KOPT-K1 (cell line): Measurements from ENCODE around the gene PCK1.

ENCODE experiments used
- H3K27ac ChIP-seq: fragments of 200-600 bp; sonication (generic); 2 replicates; pipeline ENCODE4 v1.5.1; 2016; ENCODE audit warnings: antibody characterized with exemption, mild to moderate bottlenecking, low read depth, low read length; ENCODE audit not compliant: poor library complexity, severe bottlenecking
- H3K36me3 ChIP-seq: fragments of 200-600 bp; sonication (generic); 2 replicates; pipeline ENCODE4 v1.5.1; 2017; ENCODE audit warnings: antibody characterized with exemption, mild to moderate bottlenecking, low read length, moderate library complexity; ENCODE audit not compliant: insufficient read depth
- H3K9me3 ChIP-seq: fragments of 200-600 bp; sonication (generic); 2 replicates; pipeline ENCODE4 v1.5.1; 2017; ENCODE audit warnings: antibody characterized with exemption, low read length, mild to moderate bottlenecking; ENCODE audit not compliant: insufficient read depth, poor library complexity, severe bottlenecking

Gene PCK1

DNA sequence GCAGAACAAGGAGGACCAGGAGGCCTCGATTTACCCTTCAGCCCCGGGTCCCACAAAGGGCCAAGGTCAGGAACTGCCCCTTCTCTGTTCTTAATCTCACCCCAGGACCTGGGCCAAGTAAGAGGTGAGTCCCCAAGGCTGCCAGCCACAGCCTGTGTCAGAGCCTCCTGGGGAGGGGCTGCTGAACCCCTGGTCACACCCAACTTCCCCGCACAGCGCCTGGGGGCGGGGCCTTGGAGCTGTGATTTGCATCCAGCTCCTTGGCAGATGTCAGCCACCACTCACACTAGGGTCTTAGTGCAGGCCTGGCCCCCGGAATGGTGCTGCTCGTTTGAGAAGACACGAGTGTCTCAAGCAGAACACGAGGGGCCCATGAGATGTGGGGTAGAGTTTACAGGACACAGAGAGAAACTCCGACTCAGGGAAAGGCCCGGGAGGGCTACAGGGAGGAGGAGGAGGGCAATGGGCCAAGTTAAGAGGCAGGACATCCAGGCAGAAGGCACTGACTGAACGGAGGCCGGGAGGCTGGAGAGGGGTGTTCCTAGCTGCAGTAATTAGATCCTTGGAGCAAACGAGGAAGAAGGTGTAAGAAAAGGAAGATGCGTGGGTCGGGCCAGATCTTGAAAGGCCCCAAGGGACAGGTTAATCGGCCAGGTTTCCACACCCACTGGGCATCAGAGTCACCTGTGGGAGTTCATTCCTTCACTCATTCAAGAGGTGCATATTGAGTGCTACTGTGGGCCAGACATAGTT, 32.4 kb downstream of the PCK1 start:
- H3K27ac ChIP-seq = no peak overlapping the region
- H3K9me3 ChIP-seq = no peaks in the 10 kb centered on the region
- no peaks in the 10 kb centered on the region for H3K36me3 ChIP-seq

DNA sequence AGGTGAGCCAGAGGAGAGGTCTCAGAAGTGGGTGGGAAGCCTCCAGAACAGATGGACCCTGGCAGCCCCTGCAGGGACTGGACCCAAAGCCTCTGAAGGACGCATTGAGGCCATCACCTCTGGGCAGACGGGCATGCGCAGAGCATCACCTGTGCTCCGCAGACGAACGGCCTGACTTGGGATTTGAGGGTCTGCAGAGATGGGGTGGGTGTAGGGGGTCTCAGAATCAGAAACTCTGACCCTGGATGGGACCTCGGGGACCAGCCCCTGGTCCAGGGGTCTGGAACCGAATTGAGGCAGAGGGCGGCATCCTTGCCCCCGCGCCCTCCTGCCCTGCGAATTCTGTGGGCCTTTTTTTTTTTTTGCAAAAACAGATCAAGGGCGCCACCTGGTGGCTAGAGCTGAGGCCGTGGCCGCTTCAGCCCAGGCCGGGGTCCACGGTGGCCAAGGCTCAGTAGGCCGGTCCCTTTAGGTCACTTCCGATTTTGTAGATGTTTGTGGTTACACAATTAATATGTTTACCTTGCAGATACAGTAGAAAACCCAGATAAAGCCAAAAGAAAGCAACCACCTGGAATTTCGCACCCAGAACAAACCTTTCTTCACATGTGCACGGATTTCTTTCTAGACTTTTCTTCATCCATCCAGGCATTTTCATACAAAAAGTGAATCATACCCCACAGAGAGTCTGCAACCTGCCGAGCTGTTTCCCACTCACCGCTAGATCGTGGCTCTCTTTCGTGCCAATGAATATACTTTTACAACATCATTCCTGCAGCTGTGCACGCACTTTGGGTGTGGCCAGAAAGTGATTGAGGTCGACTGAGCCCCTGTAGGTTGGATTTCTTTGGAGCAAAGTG, 33.4 kb downstream of the PCK1 start:
- no peaks in the 10 kb centered on the region for H3K9me3 ChIP-seq
- no peak overlapping the region for H3K27ac ChIP-seq
- H3K36me3 ChIP-seq = no peaks in the 10 kb centered on the region

DNA sequence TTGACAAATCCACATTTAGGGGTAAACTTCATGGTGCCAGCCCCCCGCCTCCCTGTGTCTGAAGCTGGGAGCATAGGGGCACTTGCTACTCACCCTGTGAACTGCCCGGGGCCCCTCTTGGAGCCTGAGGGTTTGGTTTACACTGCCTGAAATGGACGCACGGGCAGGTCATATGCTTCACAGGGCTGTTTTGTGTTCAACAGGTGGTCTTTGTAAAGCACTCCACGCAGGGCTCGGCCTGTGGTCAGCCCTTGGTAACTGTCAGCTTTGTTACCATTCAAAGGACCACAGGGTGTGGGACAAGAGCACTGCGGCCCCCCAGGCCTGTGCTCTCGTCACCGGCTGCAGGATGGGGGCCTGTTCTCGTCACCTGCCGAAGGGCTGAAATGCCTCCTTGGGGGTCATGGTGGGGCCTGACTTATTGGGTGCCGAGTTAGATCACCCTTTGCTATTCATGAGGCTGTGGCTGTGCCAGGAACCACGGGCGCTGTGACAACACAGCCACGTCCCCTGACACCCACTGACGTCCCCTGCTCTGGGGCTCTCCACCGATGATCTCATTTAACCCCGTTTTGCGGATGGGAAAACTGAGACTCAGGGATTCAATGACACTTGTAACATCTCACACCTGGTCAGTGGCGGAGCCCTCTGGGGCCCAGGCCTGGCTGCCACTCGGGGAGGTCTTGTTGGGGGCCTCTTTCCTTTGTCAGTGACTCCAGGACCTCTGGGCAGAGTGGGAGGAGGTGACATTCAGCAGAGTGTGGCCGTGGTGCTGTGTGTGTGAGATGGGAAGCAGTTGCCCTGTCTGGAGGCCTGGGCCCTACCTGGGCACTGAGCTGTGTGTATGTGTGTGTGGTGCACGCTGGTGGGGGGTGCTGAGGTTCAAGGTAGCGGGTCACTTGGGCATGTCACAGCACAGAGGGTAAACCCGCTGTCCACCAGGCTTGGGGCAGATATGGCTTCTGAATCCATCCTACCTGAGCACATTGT, 34.4 kb downstream of the PCK1 start:
- Histone ChIP-seq H3K36me3 (no peaks in the 10 kb centered on the region), H3K9me3 (no peaks in the 10 kb centered on the region), H3K27ac (no peak overlapping the region)

DNA sequence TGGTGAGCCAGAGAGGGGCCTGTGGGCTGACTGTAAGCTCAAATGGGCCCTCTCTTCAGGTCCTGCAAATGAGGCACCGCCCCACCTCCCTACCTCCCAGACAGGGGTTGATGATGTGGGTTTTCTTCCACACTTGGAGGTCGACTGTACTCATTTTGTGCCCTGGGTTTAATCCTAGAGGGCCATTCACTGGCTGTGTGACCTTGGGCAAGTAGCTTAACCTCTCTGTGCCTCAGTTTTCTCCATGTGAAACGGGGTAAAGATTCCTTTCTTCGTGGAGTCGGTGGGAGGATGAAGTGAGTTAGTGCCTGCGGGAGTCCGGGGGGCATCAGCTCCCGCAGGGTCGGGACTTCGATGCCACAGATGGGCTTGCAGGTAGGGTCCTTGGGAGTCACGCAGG, 35.4 kb downstream of the PCK1 start:
- no peaks in the 10 kb centered on the region for H3K9me3 ChIP-seq
- H3K36me3 ChIP-seq = no peaks in the 10 kb centered on the region

DNA sequence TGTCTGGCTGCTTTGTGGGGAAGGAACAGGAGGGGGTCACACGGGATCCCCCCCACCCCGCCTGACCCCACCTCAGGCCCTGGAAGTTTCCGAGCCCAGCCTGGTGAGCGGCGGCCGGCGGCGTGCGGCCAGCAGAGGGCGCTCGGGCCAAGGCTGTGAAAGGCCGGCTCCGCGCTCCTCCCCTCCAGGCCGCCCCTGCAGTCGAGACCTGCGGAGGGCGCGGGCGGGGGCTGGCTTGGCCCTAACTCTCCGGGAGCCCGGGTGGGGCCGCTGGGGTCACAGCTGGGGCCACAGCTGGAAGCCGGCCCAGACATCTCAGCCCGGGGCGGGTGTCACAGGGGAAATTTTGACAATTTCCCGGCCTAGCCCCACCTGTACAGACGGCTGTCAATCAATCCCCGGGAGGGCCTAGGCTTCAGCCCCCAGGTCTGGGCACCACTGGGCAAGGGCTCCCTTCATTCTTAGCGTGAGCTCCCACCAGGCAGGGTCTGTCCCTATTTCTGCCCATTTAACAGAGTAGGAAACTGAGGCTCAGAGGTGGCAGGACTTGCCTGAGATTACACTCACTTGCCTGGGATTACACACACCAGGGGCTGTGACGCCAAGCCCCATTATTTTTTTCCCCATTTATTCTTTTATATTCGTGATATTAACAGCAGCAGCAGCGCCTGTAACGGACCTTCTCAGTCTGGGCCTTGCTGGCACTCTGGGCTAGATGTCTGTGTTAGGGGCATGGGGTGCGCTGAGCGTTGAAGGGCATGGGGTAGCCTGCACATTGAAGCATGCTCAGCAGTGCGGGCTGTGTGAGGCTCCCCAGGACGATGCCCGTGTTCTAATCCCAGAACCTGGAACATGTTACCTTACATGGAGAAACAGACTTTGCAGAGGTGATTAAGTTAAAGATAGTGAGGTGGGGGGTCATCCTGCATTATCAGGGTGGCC, 36.4 kb downstream of the PCK1 start:
- H3K9me3 ChIP-seq = no peaks in the 10 kb centered on the region

More for the DNA sequence above, 35.4 kb downstream of the PCK1 start:
- H3K27ac ChIP-seq = no peak overlapping the region

DNA sequence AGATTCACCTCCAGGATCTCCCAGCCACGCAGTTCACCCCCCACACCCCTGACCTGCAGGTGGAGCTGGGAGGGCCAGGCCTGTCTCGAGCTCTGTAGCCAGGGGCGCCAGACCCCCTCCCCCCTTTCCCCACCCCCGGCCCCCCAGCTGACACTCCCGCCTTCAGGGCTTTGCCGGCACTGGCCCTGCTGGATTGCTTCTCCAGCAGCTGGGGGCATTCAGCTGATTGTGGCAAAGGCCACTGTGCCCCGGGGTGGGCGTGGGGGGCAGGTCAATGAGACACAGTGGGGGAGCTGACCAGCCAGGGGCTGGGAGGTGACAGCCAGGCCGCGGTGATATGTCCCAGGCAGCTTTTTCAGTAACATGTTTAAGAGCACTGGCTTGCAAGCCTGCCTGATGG, 37.1 kb downstream of the PCK1 start:
- H3K9me3 ChIP-seq = no peaks in the 10 kb centered on the region
- H3K36me3 ChIP-seq = no peaks in the 10 kb centered on the region
- no peak overlapping the region for H3K27ac ChIP-seq

More for the DNA sequence above, 36.4 kb downstream of the PCK1 start:
- Histone ChIP-seq H3K36me3 (no peaks in the 10 kb centered on the region), H3K27ac (no peak overlapping the region)

DNA sequence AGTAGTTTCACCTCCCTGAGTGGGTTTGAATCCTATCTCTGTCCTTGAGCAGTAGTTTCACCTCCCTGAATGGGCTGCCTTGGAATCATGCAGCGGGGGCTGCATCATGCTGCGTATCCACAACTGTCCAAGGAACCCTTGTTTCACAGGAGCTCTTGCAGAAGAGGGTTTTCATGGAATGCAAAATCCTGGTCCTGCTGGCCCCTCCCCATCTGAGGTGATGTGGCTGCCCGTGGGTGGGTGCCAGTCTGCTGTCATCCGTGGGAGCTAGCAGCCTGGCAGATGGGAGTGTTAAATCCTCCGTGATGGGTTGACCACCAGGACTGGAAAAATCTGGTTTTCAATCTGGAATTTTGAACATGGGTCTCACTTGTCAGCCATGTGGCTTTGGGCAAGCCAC, 37.6 kb downstream of the PCK1 start:
- Histone ChIP-seq H3K27ac (no peak overlapping the region), H3K9me3 (no peaks in the 10 kb centered on the region), H3K36me3 (no peaks in the 10 kb centered on the region)

DNA sequence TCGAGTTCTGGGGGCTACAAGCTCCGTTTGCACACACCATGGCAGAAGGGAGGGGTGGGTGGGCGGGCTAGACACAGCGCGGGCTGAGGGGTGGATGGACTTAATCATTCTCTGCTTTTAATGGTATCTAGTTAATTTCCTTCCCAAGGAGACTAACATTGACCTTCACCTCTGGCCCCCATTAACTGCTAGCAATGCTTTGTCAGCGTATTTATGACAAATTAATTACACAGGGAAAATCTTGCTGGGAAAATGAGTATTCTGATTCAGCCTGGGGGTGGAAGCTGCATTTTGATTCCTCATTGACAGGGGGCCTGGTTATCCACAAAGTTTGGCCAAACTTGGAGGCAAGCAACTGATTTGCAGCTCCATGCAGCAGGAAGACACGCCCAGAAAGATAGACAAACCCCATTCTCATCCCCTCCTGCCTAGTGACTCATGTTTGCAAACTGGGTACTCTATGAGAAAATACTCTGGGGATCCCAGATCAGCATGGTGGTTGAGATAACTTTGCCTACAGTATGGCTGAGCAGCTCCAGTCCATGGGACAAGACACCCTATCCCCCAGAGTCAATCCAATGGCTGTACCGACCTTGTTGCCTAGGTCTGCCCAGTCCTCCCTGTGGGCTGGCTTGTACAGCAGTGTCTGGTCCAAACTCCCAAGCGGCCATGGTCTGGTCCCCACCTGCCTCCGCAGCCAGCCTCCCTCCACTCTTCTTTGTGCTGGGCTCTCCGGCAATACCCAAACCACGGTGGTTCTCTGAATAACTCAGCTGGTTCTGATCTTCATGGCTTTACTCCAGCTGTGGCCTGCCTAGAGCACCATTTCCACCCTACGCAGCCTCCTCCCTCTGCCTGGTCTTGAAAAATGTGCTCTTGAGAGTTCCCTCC, 39.7 kb downstream of the PCK1 start:
- no peak overlapping the region for H3K27ac ChIP-seq
- no peaks in the 10 kb centered on the region for H3K36me3 ChIP-seq

DNA sequence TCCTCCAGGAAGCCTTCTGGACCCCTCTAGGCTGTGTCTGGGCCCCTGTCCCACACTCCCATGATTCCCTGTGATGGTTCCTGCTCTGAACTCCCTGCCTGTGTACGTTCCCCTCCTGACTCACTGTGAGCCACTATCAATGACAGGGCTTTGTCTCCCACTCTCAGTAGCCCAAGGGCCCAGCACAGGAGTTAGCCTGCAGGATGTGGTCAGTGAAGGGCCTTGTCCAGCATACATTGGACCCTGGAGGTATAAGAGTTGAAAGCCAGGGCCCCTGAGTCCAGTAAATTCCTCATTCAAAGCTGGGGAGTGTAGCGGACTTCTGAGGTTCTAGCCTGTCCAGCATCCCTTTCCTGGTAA, 40.3 kb downstream of the PCK1 start:
- H3K27ac ChIP-seq = no peak overlapping the region
- no peaks in the 10 kb centered on the region for H3K9me3 ChIP-seq

More for the DNA sequence above, 39.7 kb downstream of the PCK1 start:
- H3K9me3 ChIP-seq = no peaks in the 10 kb centered on the region

DNA sequence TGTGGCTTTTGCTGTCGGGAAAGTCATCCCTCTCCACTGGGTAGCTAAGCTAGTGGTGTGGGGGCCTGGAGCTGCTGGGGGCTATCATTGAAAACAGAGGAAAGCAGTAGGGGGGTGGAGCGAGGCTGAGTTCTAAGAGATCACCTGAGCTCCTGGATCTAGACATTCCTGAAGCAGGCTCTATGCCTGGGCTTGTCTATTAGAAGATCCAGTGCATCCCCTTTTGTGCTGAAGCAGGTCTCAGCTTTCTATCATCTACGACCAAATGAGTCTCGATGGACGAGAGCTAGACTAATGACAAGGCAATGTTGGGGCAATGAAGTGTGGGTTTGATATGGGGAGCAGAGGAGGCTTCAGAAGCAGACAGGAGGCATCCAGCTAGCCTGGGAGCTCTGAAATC, 40.8 kb downstream of the PCK1 start:
- H3K9me3 ChIP-seq = no peaks in the 10 kb centered on the region
- no peaks in the 10 kb centered on the region for H3K36me3 ChIP-seq

More for the DNA sequence above, 40.3 kb downstream of the PCK1 start:
- H3K36me3 ChIP-seq = no peaks in the 10 kb centered on the region

DNA sequence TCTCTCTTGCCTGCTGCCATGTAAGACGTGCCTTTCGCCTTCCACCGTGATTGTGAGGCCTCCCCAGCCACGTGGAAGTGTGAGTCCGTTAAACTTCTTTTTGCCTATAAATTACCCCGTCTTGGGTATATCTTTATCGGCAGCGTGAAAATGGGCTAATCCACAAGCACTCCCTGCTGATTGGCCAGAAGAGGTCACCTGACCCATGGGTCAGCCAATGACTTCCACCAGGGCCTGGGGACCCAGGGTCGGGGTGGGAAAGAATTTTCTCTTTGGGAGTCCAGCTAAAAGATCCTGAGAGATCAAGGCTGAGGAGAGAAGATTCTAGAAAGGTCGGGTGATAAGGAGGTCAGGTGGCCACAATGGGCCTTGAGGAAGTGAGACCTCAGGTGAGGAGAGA, 42.2 kb downstream of the PCK1 start:
- Histone ChIP-seq H3K27ac (no peak overlapping the region), H3K9me3 (no peaks in the 10 kb centered on the region), H3K36me3 (no peaks in the 10 kb centered on the region)

More for the DNA sequence above, 40.8 kb downstream of the PCK1 start:
- H3K27ac ChIP-seq = no peak overlapping the region

DNA sequence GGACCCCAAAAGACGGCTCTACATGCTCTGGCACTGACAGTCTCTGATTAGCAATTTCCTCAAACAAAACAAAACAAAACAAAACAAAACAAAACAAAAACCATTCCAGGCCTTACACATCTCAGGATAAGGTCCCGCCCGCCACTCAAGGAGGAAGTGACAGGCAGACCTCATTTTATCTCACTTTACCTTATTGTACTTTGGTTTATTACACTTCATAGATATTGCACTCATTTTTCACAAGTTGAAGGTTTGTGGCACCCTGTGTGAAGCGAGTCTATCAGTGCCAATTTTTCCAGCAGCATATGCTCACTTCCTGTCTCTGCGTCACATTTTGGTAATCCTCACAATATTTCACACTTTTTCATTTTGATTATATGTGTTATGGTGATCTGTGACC, 44.1 kb downstream of the PCK1 start:
- no peaks in the 10 kb centered on the region for H3K9me3 ChIP-seq
- H3K27ac ChIP-seq = no peak overlapping the region

DNA sequence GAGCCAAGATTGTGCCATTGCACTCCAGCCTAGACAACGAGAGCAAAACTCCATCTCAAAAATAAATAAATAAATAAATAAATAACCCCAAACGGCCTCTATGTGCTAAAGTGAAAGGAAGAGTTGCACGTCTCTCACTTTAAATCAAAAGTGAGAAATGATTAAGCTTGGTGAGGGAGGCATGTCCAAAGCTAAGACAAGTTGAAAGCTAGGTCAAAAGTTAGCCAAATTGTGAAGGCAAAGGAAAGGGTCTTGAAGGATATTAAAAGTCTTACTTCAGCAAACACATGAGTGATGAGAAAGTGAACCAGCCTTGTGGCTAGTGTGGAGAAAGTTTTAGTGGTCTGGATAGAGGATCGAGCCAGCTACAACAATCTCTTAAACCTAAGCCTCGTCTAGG, 45.0 kb downstream of the PCK1 start:
- Histone ChIP-seq H3K36me3 (no peaks in the 10 kb centered on the region), H3K27ac (no peak overlapping the region), H3K9me3 (no peaks in the 10 kb centered on the region)

More for the DNA sequence above, 44.1 kb downstream of the PCK1 start:
- no peaks in the 10 kb centered on the region for H3K36me3 ChIP-seq
